Ascending aorta (tissue), 2 donors: ENCODE data around the gene SLC52A1. TPM values are rescaled to one million over a fixed set of nuclear protein-coding genes. Genes with fewer than 3 reads are reported as not detected.
A peak's percentile ranks its signal among the peaks of the same experiment; 100 is the strongest.

Experiments used
- DNase-seq, 2 donors: peaks; one replicate each; pipeline ENCODE4 v3.0.0-alpha.2; 2019; ENCODE audit warnings: low spot score in 2 of 2
- H3K27ac ChIP-seq, 2 donors: fragments of 200-600 bp; sonication (generic); one replicate each; pipeline ENCODE4 v1.5.1; 2016 to 2017; ENCODE audit warnings: mild to moderate bottlenecking in 1 of 2
- H3K27me3 ChIP-seq: fragments of 200-600 bp; sonication (generic); one replicate; pipeline ENCODE4 v1.5.1; 2017
- H3K36me3 ChIP-seq, 2 donors: fragments of 200-600 bp; sonication (generic); one replicate each; pipeline ENCODE4 v1.5.1; 2016
- H3K4me1 ChIP-seq, 2 donors: fragments of 200-600 bp; sonication (generic); one replicate each; pipeline ENCODE4 v1.5.1; 2016 to 2017; ENCODE audit warnings: mild to moderate bottlenecking in 1 of 2
- H3K4me3 ChIP-seq, 2 donors: fragments of 200-600 bp; sonication (generic); one replicate each; pipeline ENCODE4 v1.5.1; 2016 to 2017; ENCODE audit warnings: mild to moderate bottlenecking in 1 of 2
- H3K9me3 ChIP-seq, 2 donors: fragments of 200-600 bp; sonication (generic); one replicate each; pipeline ENCODE4 v1.5.1; 2016
- intact Hi-C: fragments of 100-400 bp; cut with DNase I; formaldehyde crosslinking; loops from one replicate; pipeline ENCODE4 v1.15.1; 2023
- total RNA-seq: library from RNA; depleted of rRNA; stranded (reverse); fragments of >200 nt; gene quantifications from one replicate; pipeline ENCODE4 v1.1.0, GENCODE V29; 2016
- TF ChIP-seq, protein P1 (sequence below), 3 experiments: fragments of 200-600 bp in 2 of 3; fragments of 450-650 bp in 1 of 3; sonication (generic) in 2 of 3; IDR thresholded peaks; one replicate each; pipeline ENCODE4 v1.5.1; 2016 to 2019; ENCODE audit warnings: antibody characterized with exemption in 3 of 3, mild to moderate bottlenecking in 1 of 3, moderate library complexity in 1 of 3

SLC52A1 gene
- total RNA-seq, 1 donor from 2014 or later, result not detected

DNA sequence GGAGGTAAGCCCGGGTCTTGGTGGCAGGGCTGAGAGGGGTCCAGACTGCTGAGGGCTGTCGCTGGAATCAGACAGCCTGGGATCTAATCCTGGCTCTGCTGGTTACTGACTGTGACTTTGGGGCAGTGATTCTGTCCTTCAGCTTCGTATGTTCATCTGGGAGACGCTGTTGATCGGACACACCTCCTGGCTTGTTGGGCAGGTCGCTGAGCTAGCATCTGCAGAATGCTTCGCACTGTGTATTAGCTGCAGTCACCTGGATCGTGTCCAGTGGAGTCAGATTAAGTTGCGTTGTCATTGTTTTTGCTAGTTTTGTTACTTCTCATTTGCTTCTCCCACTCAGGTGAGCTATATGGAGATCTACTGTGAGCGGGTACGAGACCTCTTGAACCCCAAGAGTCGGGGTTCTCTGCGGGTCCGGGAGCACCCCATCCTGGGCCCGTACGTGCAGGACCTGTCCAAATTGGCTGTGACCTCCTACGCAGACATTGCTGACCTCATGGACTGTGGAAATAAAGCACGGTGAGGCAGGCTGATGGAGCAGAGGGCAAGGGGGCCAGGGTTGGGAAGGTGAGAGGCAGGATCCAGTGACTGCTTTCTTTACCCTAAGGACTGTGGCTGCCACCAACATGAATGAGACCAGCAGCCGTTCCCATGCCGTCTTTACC lies 33.0 kb downstream of the SLC52A1 start:
- TF ChIP-seq, protein P1, sequence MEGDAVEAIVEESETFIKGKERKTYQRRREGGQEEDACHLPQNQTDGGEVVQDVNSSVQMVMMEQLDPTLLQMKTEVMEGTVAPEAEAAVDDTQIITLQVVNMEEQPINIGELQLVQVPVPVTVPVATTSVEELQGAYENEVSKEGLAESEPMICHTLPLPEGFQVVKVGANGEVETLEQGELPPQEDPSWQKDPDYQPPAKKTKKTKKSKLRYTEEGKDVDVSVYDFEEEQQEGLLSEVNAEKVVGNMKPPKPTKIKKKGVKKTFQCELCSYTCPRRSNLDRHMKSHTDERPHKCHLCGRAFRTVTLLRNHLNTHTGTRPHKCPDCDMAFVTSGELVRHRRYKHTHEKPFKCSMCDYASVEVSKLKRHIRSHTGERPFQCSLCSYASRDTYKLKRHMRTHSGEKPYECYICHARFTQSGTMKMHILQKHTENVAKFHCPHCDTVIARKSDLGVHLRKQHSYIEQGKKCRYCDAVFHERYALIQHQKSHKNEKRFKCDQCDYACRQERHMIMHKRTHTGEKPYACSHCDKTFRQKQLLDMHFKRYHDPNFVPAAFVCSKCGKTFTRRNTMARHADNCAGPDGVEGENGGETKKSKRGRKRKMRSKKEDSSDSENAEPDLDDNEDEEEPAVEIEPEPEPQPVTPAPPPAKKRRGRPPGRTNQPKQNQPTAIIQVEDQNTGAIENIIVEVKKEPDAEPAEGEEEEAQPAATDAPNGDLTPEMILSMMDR (IDR thresholded peaks at IDR 0.05), result no peak
- Histone ChIP-seq H3K36me3 (peaks cover 62 to 66% of the 10 kb centered on the region in 2 donors), H3K27me3 (no peaks in the 10 kb centered on the region), H3K27ac (no peak overlapping the region), H3K9me3 (no peaks in the 10 kb centered on the region), H3K4me3 (no peak overlapping the region), H3K4me1 (peaks cover 6 to 17% of the 10 kb centered on the region in 2 donors)
- no peak for DNase-seq
- intact Hi-C loops, result no loop called here

DNA sequence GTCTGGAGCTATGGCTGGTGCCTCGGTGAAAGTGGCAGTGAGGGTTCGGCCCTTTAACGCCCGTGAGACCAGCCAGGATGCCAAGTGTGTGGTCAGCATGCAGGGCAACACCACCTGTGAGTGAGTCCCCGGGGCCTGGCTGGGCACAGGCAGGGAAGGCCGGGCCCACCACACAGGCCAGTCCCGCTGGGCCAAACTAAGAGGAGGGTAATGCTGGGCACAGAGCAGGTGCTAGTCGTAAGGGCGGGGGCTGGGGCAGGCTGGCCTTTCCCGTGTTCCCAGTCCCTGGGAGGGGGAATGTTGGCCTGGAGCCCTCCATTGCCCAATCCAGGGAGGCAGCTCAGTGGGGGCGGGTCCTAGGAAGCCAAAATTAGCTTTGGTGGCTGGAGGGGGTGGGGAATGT lies 35.0 kb downstream of the SLC52A1 start:
- peak; percentile 63 to 92 for DNase-seq
- intact Hi-C loops, result no loop called here
- Histone ChIP-seq H3K36me3 (peaks cover 42 to 46% of the 10 kb centered on the region in 2 donors), H3K9me3 (no peaks in the 10 kb centered on the region), H3K4me1 (peaks cover 6 to 17% of the 10 kb centered on the region in 2 donors), H3K27ac (peak overlapping the region; percentile 94 to 95), H3K4me3 (peak overlapping the region; percentile 80 to 99), H3K27me3 (no peaks in the 10 kb centered on the region)
- TF ChIP-seq, protein P1 (IDR thresholded peaks at IDR 0.05), result no peak

DNA sequence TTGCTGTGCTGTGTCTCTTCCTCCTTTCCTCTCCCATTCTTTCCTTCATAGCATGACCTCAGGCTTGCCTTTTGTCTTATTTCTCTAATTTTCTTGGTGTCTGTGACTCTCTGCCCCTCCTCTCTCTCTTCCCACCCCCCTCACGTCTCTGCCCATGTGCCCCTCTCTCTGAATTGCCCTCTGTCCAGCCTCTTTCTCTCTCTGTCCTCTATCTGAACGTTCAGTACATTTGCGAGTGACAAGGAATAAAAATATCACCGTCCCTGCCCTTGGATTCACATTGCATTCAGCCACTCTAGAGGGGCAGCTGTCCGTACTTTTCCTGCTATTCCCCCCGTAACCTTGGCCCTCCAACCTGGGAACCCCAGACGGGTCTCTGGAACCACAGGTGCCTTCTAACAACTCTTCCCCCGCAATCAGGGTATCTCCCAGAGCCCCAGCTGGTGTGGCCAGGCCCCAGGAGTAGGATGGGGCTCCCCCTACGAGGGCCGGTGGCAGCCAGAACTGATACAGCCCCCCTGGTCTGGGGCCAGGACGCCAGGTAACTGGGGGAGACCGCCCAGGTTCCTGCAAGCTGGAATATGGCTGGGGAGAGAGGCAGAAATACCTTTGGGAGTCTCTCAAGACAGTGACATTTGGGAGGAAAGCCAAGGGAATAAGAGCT lies 35.7 kb downstream of the SLC52A1 start:
- DNase-seq, result no peak
- intact Hi-C loops, result no loop called here
- no peaks in the 10 kb centered on the region for H3K27me3 ChIP-seq
- H3K36me3 ChIP-seq, result peaks cover 35 to 39% of the 10 kb centered on the region in 2 donors
- peak overlapping the region; percentile 80 to 99 for H3K4me3 ChIP-seq
- peak overlapping the region; percentile 94 to 95 for H3K27ac ChIP-seq
- TF ChIP-seq, protein P1 (IDR thresholded peaks at IDR 0.05), result no peak
- H3K9me3 ChIP-seq, result no peaks in the 10 kb centered on the region
- H3K4me1 ChIP-seq, result peaks cover 6 to 17% of the 10 kb centered on the region in 2 donors

DNA sequence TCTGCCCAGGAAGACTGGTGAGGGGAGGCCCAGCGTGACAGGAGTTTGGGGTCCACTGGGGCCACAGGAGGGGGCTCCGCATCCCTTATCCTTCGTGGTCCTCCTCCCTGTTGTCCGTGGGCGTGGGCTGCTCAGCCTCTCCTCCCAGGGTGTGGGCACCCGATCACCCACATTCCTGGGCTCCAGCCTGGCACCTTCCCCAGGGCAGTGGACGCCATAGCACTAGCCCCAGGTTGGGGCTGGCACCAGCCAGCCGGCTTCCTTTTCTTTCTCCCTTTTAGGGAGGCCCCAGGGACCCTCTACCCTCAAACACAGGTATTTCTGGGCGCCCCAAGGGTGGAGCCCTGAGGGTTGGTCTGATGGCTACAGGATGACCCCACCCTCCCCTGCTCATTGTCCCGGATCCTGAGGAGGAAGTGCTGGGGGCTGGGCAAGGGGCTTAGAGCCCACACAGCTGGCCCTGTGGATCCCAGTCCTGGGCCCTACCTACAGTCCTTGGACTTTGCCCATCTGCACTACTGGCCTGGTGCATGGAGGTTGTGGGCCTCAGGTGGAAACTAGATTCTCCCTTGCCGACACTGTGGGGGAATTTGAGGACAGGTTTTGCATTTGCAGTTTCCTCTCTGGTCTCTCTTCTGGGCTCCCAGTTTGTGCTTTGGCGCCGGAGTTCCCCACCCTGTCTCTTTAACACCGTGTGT lies 36.3 kb downstream of the SLC52A1 start:
- TF ChIP-seq, protein P1 (IDR thresholded peaks at IDR 0.05), result no peak
- no peak for DNase-seq
- no peaks in the 10 kb centered on the region for H3K9me3 ChIP-seq
- H3K27me3 ChIP-seq, result no peaks in the 10 kb centered on the region
- peaks cover 29 to 33% of the 10 kb centered on the region in 2 donors for H3K36me3 ChIP-seq
- peak overlapping the region; percentile 94 to 95 for H3K27ac ChIP-seq
- H3K4me3 ChIP-seq, result peak overlapping the region; percentile 80 to 99
- H3K4me1 ChIP-seq, result peaks cover 6 to 17% of the 10 kb centered on the region in 2 donors
- intact Hi-C loops, result no loop called here

DNA sequence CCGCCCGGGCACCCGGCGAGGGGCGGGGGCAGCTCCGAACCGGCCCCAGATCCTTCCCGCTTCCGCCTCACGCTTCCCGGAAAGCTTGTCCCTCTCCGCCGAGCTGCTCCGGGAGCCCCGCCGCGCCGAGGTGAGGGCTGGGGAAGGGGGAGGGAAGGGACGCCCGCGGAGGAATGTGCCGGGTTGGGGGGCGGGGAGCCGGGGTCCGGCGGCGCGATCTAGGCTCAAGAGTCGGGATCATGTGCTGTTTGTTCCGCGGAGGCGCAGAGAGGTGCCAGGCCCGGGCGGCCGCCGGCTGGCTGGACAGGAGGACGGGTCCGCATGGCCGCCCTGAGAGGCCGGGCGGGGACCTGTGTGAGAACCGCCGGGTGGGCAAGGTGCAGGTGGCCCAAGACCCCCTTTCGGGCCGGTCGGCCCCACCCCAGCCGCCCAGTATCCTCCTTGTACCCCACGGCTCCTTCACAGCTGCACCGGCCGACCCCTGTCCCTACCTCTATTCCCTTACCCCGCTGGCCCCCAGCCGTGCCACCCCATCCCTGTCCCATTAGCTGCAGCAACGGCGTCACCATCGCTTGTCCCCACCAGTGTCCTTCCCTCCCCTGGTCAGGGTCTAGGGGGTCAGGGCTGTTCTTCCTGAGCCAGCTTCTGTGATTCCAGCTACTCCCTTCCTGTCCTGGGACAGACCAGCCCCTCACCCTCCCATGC lies 37.0 kb downstream of the SLC52A1 start:
- intact Hi-C loops, result no loop called here
- DNase-seq, result peak in 1 of 2 donors; percentile 77
- H3K27me3 ChIP-seq, result no peaks in the 10 kb centered on the region
- TF ChIP-seq, protein P1 (IDR thresholded peaks at IDR 0.05), result no peak
- H3K4me1 ChIP-seq, result peaks cover 6 to 17% of the 10 kb centered on the region in 2 donors
- H3K27ac ChIP-seq, result peak overlapping the region; percentile 94 to 95
- peak overlapping the region; percentile 80 to 99 for H3K4me3 ChIP-seq
- peaks cover 22 to 26% of the 10 kb centered on the region in 2 donors for H3K36me3 ChIP-seq
- H3K9me3 ChIP-seq, result no peaks in the 10 kb centered on the region
